Tibial nerve (tissue), 4 donors: ENCODE measurements around the gene GRIK5. TPM values are rescaled to one million over a fixed set of nuclear protein-coding genes. Genes with fewer than 3 reads are reported as not detected.

ENCODE experiments used
- DNase-seq, 2 donors: peaks; one replicate each; pipeline ENCODE4 v3.0.0-alpha.2; 2019; ENCODE audit warnings: low spot score in 2 of 2
- H3K27ac ChIP-seq, 4 donors: fragments of 200-600 bp; sonication (generic) in 3 of 4; one replicate each; pipeline ENCODE4 v1.5.1; 2017 to 2019; ENCODE audit warnings: mild to moderate bottlenecking in 1 of 4
- H3K27me3 ChIP-seq, 2 donors: fragments of 200-600 bp; sonication (generic) in 1 of 2; one replicate each; pipeline versions ENCODE4 v1.5.1 to v1.6.0; 2017 to 2019
- H3K36me3 ChIP-seq, 3 donors: fragments of 200-600 bp; sonication (generic); one replicate each; pipeline ENCODE4 v1.5.1; 2018 to 2019
- H3K4me1 ChIP-seq, 4 donors: fragments of 200-600 bp; sonication (generic) in 3 of 4; one replicate each; pipeline ENCODE4 v1.5.1; 2017 to 2019
- H3K4me3 ChIP-seq, 4 donors: fragments of 200-600 bp; sonication (generic) in 3 of 4; one replicate each; pipeline ENCODE4 v1.5.1; 2017 to 2019; ENCODE audit warnings: mild to moderate bottlenecking in 1 of 4, moderate library complexity in 1 of 4
- H3K9me3 ChIP-seq, 4 donors: fragments of 200-600 bp; sonication (generic) in 3 of 4; one replicate each; pipeline ENCODE4 v1.5.1; 2017 to 2019
- CTCF ChIP-seq, 5 experiments: fragments of 200-600 bp in 3 of 5; fragments of 450-650 bp in 2 of 5; sonication (generic) in 3 of 5; IDR thresholded peaks; one replicate each; pipeline ENCODE4 v1.5.1; 2016 to 2019; ENCODE audit warnings: antibody characterized with exemption in 5 of 5, mild to moderate bottlenecking in 3 of 5, moderate library complexity in 2 of 5
- EP300 ChIP-seq, 2 donors: sonication (generic); formaldehyde crosslinking; IDR thresholded peaks; one replicate each; pipeline ENCODE4 v1.6.1; 2017; ENCODE audit warnings: antibody characterized with exemption in 2 of 2, mild to moderate bottlenecking in 1 of 2
- POLR2A ChIP-seq, 2 donors: fragments of 450-650 bp; IDR thresholded peaks; one replicate each; pipeline ENCODE4 v1.6.1; 2017; ENCODE audit warnings: antibody characterized with exemption in 2 of 2, mild to moderate bottlenecking in 2 of 2, moderate library complexity in 2 of 2
- WGBS, 2 donors: methylation state at CpG; one replicate each; pipeline ENCODE4 v1.1.5; 2018; 5-methylcytosine and 5-hydroxymethylcytosine counted together
- total RNA-seq, 4 donors: library from RNA; depleted of rRNA; stranded (reverse); fragments of >200 nt; gene quantifications; one replicate each; pipeline ENCODE4 v1.1.0, GENCODE V29; 2016

Gene GRIK5
- total RNA-seq, 4 donors from 2014 or later, result 2.4 to 12.0 (median 3.2) TPM

GRCh38 chr19:41984961-41985360 lies 85.0 kb downstream of the GRIK5 start:
- TF ChIP-seq EP300 (IDR thresholded peaks at IDR 0.05) (no peak), POLR2A (IDR thresholded peaks at IDR 0.05) (no peak), CTCF (IDR thresholded peaks at IDR 0.05) (no peak)
- no peaks in the 10 kb centered on the region for H3K27me3 ChIP-seq
- H3K36me3 ChIP-seq, result no peaks in the 10 kb centered on the region
- H3K4me3 ChIP-seq, result no peak overlapping the region
- no peaks in the 10 kb centered on the region for H3K4me1 ChIP-seq
- 87 to 89% methylated on average over 11 to 17 of the region's 17 CpGs for WGBS, 2 donors
- DNase-seq, result no peak
- no peaks in the 10 kb centered on the region for H3K9me3 ChIP-seq
- H3K27ac ChIP-seq, result no peak overlapping the region

GRCh38 chr19:41981724-41982123 lies 88.3 kb downstream of the GRIK5 start:
- H3K27ac ChIP-seq, result no peak overlapping the region
- H3K4me3 ChIP-seq, result no peak overlapping the region
- no peak for TF ChIP-seq EP300 (IDR thresholded peaks at IDR 0.05)
- TF ChIP-seq POLR2A (IDR thresholded peaks at IDR 0.05), result no peak
- TF ChIP-seq CTCF (IDR thresholded peaks at IDR 0.05), result no peak
- H3K9me3 ChIP-seq, result no peaks in the 10 kb centered on the region
- H3K27me3 ChIP-seq, result no peaks in the 10 kb centered on the region
- DNase-seq, result no peak
- no peaks in the 10 kb centered on the region for H3K4me1 ChIP-seq
- 80 to 88% methylated on average over 13 to 15 of the region's 15 CpGs for WGBS, 2 donors
- no peaks in the 10 kb centered on the region for H3K36me3 ChIP-seq

- no peak overlapping the region for H3K4me3 ChIP-seq
- no peaks in the 10 kb centered on the region for H3K9me3 ChIP-seq
- DNase-seq, result no peak
- H3K27me3 ChIP-seq, result peaks cover 0 to under 1% of the 10 kb centered on the region in 2 donors
- TF ChIP-seq CTCF (IDR thresholded peaks at IDR 0.05), result no peak
- no peak for TF ChIP-seq EP300 (IDR thresholded peaks at IDR 0.05)
- no peak for TF ChIP-seq POLR2A (IDR thresholded peaks at IDR 0.05)
- H3K36me3 ChIP-seq, result no peaks in the 10 kb centered on the region
- no peak overlapping the region for H3K27ac ChIP-seq
- 84 to 90% methylated on average over 17 of the region's 17 CpGs for WGBS, 2 donors
- H3K4me1 ChIP-seq, result no peaks in the 10 kb centered on the region
These were observed 91.5 kb downstream of the GRIK5 start for GRCh38 chr19:41978470-41978869.

- H3K4me1 ChIP-seq, result no peaks in the 10 kb centered on the region
These were observed 92.1 kb downstream of the GRIK5 start for GRCh38 chr19:41977916-41978315.

GRCh38 chr19:41974652-41975051 lies 95.4 kb downstream of the GRIK5 start:
- 72 to 74% methylated on average over 8 of the region's 8 CpGs for WGBS, 2 donors
- no peak overlapping the region for H3K4me3 ChIP-seq
- H3K36me3 ChIP-seq, result no peaks in the 10 kb centered on the region
- TF ChIP-seq CTCF (IDR thresholded peaks at IDR 0.05), result no peak
- no peak for TF ChIP-seq EP300 (IDR thresholded peaks at IDR 0.05)
- no peak for TF ChIP-seq POLR2A (IDR thresholded peaks at IDR 0.05)
- no peak overlapping the region for H3K27ac ChIP-seq
- peaks cover 0 to 14% of the 10 kb centered on the region in 2 donors for H3K27me3 ChIP-seq
- no peaks in the 10 kb centered on the region for H3K9me3 ChIP-seq
- no peaks in the 10 kb centered on the region for H3K4me1 ChIP-seq
- no peak for DNase-seq

More at GRCh38 chr19:41977916-41978315, 92.1 kb downstream of the GRIK5 start:
- H3K27ac ChIP-seq, result no peak overlapping the region
- peaks cover 0 to 6% of the 10 kb centered on the region in 2 donors for H3K27me3 ChIP-seq
- no peak overlapping the region for H3K4me3 ChIP-seq
- H3K9me3 ChIP-seq, result no peaks in the 10 kb centered on the region
- no peak for DNase-seq
- 73 to 78% methylated on average over 20 to 22 of the region's 22 CpGs for WGBS, 2 donors
- TF ChIP-seq CTCF (IDR thresholded peaks at IDR 0.05), result no peak
- no peak for TF ChIP-seq EP300 (IDR thresholded peaks at IDR 0.05)
- no peaks in the 10 kb centered on the region for H3K36me3 ChIP-seq
